Measurements from ENCODE around the gene LCE1A.

- TF ChIP-seq, protein P1, sequence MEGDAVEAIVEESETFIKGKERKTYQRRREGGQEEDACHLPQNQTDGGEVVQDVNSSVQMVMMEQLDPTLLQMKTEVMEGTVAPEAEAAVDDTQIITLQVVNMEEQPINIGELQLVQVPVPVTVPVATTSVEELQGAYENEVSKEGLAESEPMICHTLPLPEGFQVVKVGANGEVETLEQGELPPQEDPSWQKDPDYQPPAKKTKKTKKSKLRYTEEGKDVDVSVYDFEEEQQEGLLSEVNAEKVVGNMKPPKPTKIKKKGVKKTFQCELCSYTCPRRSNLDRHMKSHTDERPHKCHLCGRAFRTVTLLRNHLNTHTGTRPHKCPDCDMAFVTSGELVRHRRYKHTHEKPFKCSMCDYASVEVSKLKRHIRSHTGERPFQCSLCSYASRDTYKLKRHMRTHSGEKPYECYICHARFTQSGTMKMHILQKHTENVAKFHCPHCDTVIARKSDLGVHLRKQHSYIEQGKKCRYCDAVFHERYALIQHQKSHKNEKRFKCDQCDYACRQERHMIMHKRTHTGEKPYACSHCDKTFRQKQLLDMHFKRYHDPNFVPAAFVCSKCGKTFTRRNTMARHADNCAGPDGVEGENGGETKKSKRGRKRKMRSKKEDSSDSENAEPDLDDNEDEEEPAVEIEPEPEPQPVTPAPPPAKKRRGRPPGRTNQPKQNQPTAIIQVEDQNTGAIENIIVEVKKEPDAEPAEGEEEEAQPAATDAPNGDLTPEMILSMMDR (conservative IDR thresholded peaks at IDR 0.05; ENCODE audit: low read length): no peak
- TF ChIP-seq EZH2phosphoT487 (IDR thresholded peaks at IDR 0.05; ENCODE audit: borderline replicate concordance): no peak
Observed at GRCh38 chr1:152806576-152806975, 20.7 kb upstream of the LCE1A start, which contains the start of gene LCE1C.

Data from Loucy (cell line).